H9 (cell line): ENCODE data around the gene ZBTB16. TPM values are rescaled to one million over a fixed set of nuclear protein-coding genes. Genes with fewer than 3 reads are reported as not detected.

Experiments used
- DNase-seq: peaks from one replicate; pipeline ENCODE4 v3.0.0-alpha.2; 2017
- H2AFZ ChIP-seq: one replicate; pipeline ENCODE4 v1.6.1; 2013; ENCODE audit warnings: mild to moderate bottlenecking, low read length, control low read depth, moderate library complexity
- H2AK5ac ChIP-seq: 2 replicates; pipeline ENCODE4 v1.6.1; 2013; ENCODE audit warnings: low read length, control low read depth, mixed read lengths; ENCODE audit not compliant: insufficient read length
- H2BK120ac ChIP-seq: one replicate; pipeline ENCODE4 v1.6.1; 2013; ENCODE audit warnings: low read depth, mild to moderate bottlenecking, low read length, control low read depth, inconsistent platforms; ENCODE audit not compliant: poor library complexity, severe bottlenecking
- H2BK12ac ChIP-seq: 2 replicates; pipeline ENCODE4 v1.6.1; 2013; ENCODE audit warnings: low read length, control low read depth, mixed read lengths, low read depth; ENCODE audit not compliant: insufficient read length
- H2BK15ac ChIP-seq: 2 replicates; pipeline ENCODE4 v1.6.1; 2013; ENCODE audit warnings: low read depth, low read length, control low read depth
- H2BK20ac ChIP-seq: one replicate; pipeline ENCODE4 v1.6.1; 2013; ENCODE audit warnings: low read depth, mild to moderate bottlenecking, low read length, control low read depth, inconsistent platforms; ENCODE audit not compliant: poor library complexity, severe bottlenecking
- H2BK5ac ChIP-seq: 2 replicates; pipeline ENCODE4 v1.6.1; 2013; ENCODE audit warnings: low read length, control low read depth, mixed read lengths; ENCODE audit not compliant: insufficient read length
- H3K14ac ChIP-seq: 2 replicates; pipeline ENCODE4 v1.6.1; 2013; ENCODE audit warnings: low read length, control low read depth; ENCODE audit not compliant: insufficient read depth
- H3K18ac ChIP-seq: 2 replicates; pipeline ENCODE4 v1.6.1; 2013; ENCODE audit warnings: low read depth, mild to moderate bottlenecking, mixed read lengths, low read length, control low read depth; ENCODE audit not compliant: insufficient read length
- H3K23ac ChIP-seq: 2 replicates; pipeline ENCODE4 v1.6.1; 2013; ENCODE audit warnings: low read length, control low read depth, mixed read lengths, low read depth; ENCODE audit not compliant: insufficient read length
- H3K23me2 ChIP-seq: 2 replicates; pipeline ENCODE4 v1.6.1; 2013; ENCODE audit warnings: low read depth, mild to moderate bottlenecking, mixed read lengths, low read length, control low read depth; ENCODE audit not compliant: insufficient read length, poor library complexity, severe bottlenecking
- H3K27ac ChIP-seq: 2 replicates; pipeline ENCODE4 v1.5.1; 2013; ENCODE audit warnings: low read length, control low read depth, mixed read lengths, low read depth; ENCODE audit not compliant: insufficient read length
- H3K27me3 ChIP-seq: 2 replicates; pipeline ENCODE4 v1.6.1; 2013; ENCODE audit warnings: low read length, control low read depth, inconsistent platforms; ENCODE audit not compliant: insufficient read depth
- H3K4ac ChIP-seq: 2 replicates; pipeline ENCODE4 v1.6.1; 2013; ENCODE audit warnings: low read depth, mild to moderate bottlenecking, control low read depth, inconsistent platforms, low read length, moderate library complexity
- H3K4me1 ChIP-seq: 2 replicates; pipeline ENCODE4 v1.6.1; 2013; ENCODE audit warnings: low read length, control low read depth, inconsistent platforms; ENCODE audit not compliant: insufficient read depth
- H3K4me2 ChIP-seq: 2 replicates; pipeline ENCODE4 v1.6.1; 2013; ENCODE audit warnings: low read length, control low read depth, mixed read lengths; ENCODE audit not compliant: insufficient read length, insufficient read depth
- H3K56ac ChIP-seq: 2 replicates; pipeline ENCODE4 v1.6.1; 2013; ENCODE audit warnings: low read depth, mild to moderate bottlenecking, mixed read lengths, low read length, control low read depth; ENCODE audit not compliant: insufficient read length
- H3K79me1 ChIP-seq: 2 replicates; pipeline ENCODE4 v1.6.1; 2013; ENCODE audit warnings: low read depth, mild to moderate bottlenecking, moderate library complexity, low read length, control low read depth, inconsistent platforms; ENCODE audit not compliant: insufficient read depth, poor library complexity, severe bottlenecking
- H3K79me2 ChIP-seq: 2 replicates; pipeline ENCODE4 v1.6.1; 2013; ENCODE audit warnings: low read length, control low read depth, inconsistent platforms; ENCODE audit not compliant: insufficient read depth
- H3K9ac ChIP-seq: 2 replicates; pipeline ENCODE4 v1.6.1; 2013; ENCODE audit warnings: low read length, control low read depth, mixed read lengths; ENCODE audit not compliant: insufficient read length; ENCODE audit errors: extremely low read depth
- H3K9me3 ChIP-seq: one replicate; pipeline ENCODE4 v1.6.1; 2013; ENCODE audit warnings: low read depth, low read length, inconsistent platforms; ENCODE audit not compliant: control insufficient read depth
- H3T11ph ChIP-seq: one replicate; pipeline ENCODE4 v1.6.1; 2013; ENCODE audit warnings: mild to moderate bottlenecking, low read length, control low read depth, inconsistent platforms
- H4K20me1 ChIP-seq: one replicate; pipeline ENCODE4 v1.6.1; 2013; ENCODE audit not compliant: control insufficient read depth, insufficient read length, insufficient read depth
- H4K5ac ChIP-seq: 2 replicates; pipeline ENCODE4 v1.6.1; 2013; ENCODE audit warnings: low read depth, mild to moderate bottlenecking, mixed read lengths, low read length, control low read depth; ENCODE audit not compliant: insufficient read length
- H4K8ac ChIP-seq: replicated peaks from 2 replicates; pipeline ENCODE4 v1.6.1; 2013; ENCODE audit warnings: low read length, control low read depth, mixed read lengths, low read depth; ENCODE audit not compliant: insufficient read length
- H4K91ac ChIP-seq: 2 replicates; pipeline ENCODE4 v1.6.1; 2013; ENCODE audit warnings: low read depth, mild to moderate bottlenecking, moderate library complexity, mixed read lengths, low read length, control low read depth; ENCODE audit not compliant: insufficient read length
- H3K27ac Mint-ChIP-seq, 3 experiments: 2 replicates in 2 of 3; 3 replicates in 1 of 3; pipeline ENCODE4 v1.8.0; 2020 to 2021; ENCODE audit warnings: mixed read lengths in 3 of 3, mild to moderate bottlenecking in 1 of 3, moderate library complexity in 1 of 3
- H3K27me3 Mint-ChIP-seq: 2 replicates; pipeline ENCODE4 v1.8.0; 2021; ENCODE audit warnings: low read depth, mild to moderate bottlenecking, moderate library complexity, mixed read lengths
- H3K36me3 Mint-ChIP-seq, 3 experiments: 2 replicates in 2 of 3; 3 replicates in 1 of 3; pipeline ENCODE4 v1.8.0; 2020 to 2021; ENCODE audit warnings: low read depth in 3 of 3, mixed read lengths in 3 of 3; ENCODE audit not compliant: insufficient read depth in 1 of 3
- H3K4me1 Mint-ChIP-seq, 2 experiments: 2 replicates each; pipeline ENCODE4 v1.8.0; 2020; ENCODE audit warnings: mixed read lengths in 2 of 2
- H3K4me3 Mint-ChIP-seq, 2 experiments: 2 replicates in 1 of 2; 3 replicates in 1 of 2; pipeline ENCODE4 v1.8.0; 2020 to 2021; ENCODE audit warnings: mild to moderate bottlenecking in 2 of 2, mixed read lengths in 2 of 2, moderate library complexity in 1 of 2
- H3K9me3 Mint-ChIP-seq, 2 experiments: 2 replicates in 1 of 2; 3 replicates in 1 of 2; pipeline ENCODE4 v1.8.0; 2020; ENCODE audit warnings: mild to moderate bottlenecking in 2 of 2, mixed read lengths in 2 of 2, moderate library complexity in 1 of 2
- WGBS: extraction: QIAGEN DNeasy Blood & Tissue Kit; methylation state at CpG from one replicate; pipeline ENCODE4 v1.1.7; 2013; ENCODE audit warnings: missing lambda C conversion rate, low lambda C conversion rate, mixed read lengths; ENCODE audit not compliant: insufficient read length; ENCODE audit errors: extremely low coverage; 5-methylcytosine and 5-hydroxymethylcytosine counted together
- total RNA-seq: library from RNA; stranded (reverse); gene quantifications from 2 replicates; pipeline ENCODE4 v1.2.1, GENCODE V29; 2021
- TF ChIP-seq, protein P1 (sequence below): fragments of 200-600 bp; sonication (generic); conservative IDR thresholded peaks from 3 replicates; pipeline ENCODE4 v1.8.0; 2021; ENCODE audit warnings: antibody characterized with exemption, mild to moderate bottlenecking

ZBTB16 gene
- total RNA-seq, 1 experiment from 2014 or later: not detected

DNA sequence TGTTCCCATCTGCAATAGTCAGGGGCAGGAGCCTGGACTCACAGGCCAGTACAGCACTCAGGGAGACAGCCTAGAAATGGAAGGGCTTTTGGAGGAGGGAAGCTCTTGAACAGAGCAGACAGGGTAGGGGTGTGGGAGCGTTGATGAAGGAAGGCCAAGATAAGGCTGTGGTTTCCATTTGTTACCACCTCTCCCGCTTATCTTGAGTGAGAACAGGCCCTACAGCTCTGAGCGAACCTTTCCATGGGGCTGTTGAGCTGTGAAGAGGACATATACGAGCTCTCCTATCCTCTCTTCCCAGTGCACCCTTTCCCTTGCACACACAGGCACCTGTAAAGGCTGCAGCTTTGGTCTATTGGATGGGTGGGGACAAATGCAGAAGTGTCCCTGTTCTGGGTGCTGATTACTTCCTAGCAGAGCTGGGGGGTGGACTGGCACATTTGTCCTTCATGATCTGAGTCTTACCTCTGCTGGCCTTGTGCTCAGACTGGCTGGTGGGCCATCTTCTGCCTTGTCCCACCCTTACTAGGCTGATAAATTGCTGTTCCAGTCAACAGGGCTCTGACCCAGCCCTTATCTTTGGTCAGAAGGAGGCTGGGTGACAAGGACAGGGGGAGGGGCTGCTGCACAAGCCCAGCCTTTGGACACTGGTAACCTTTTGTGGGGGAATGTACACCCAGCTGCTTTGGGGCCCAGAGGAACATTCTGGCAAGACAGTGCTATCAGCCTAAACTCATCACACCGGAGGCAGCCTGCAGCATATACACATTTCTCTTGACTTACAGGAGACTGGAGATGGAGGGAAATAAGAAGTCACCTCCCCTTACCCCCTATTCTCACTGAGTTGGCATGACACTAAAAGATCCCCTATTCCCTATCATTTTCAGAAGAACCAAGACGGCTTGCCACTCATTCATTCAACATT, 156.6 kb downstream of the ZBTB16 start:
- no peaks in the 10 kb centered on the region; a peak in 1 of 7 replicates for H3K36me3 Mint-ChIP-seq
- H3K27me3 ChIP-seq: no peaks in the 10 kb centered on the region

More for the DNA sequence above, 156.6 kb downstream of the ZBTB16 start:
- Mint-ChIP-seq H3K27me3 (peaks cover 10% of the 10 kb centered on the region), H3K4me1 (peaks cover 21 to 27% of the 10 kb centered on the region in 2 experiments), H3K4me3 (no peak overlapping the region), H3K9me3 (no peaks in the 10 kb centered on the region), H3K27ac (no peak overlapping the region)
- Histone ChIP-seq H2AFZ (no peak overlapping the region), H4K5ac (no peak overlapping the region), H2BK12ac (no peak overlapping the region), H2BK15ac (no peak overlapping the region), H3K79me1 (no peaks in the 10 kb centered on the region), H4K8ac (no peak overlapping the region), H2BK120ac (no peak overlapping the region), H3K4ac (no peak overlapping the region), H3K27ac (no peak overlapping the region), H3K18ac (no peak overlapping the region), H3K4me1 (no peaks in the 10 kb centered on the region; the same call in 1 of the 2 replicates), H3K79me2 (no peaks in the 10 kb centered on the region), H3K14ac (no peak overlapping the region), H4K91ac (no peak overlapping the region), H2BK20ac (no peak overlapping the region), H3K9ac (no peak overlapping the region), H3K23me2 (no peaks in the 10 kb centered on the region), H3K9me3 (no peaks in the 10 kb centered on the region), H4K20me1 (no peaks in the 10 kb centered on the region), H3K4me2 (no peak overlapping the region), H3K56ac (no peak overlapping the region), H2BK5ac (no peak overlapping the region), H2AK5ac (no peak overlapping the region), H3K23ac (no peak overlapping the region), H3T11ph (no peak overlapping the region)
- TF ChIP-seq, protein P1, sequence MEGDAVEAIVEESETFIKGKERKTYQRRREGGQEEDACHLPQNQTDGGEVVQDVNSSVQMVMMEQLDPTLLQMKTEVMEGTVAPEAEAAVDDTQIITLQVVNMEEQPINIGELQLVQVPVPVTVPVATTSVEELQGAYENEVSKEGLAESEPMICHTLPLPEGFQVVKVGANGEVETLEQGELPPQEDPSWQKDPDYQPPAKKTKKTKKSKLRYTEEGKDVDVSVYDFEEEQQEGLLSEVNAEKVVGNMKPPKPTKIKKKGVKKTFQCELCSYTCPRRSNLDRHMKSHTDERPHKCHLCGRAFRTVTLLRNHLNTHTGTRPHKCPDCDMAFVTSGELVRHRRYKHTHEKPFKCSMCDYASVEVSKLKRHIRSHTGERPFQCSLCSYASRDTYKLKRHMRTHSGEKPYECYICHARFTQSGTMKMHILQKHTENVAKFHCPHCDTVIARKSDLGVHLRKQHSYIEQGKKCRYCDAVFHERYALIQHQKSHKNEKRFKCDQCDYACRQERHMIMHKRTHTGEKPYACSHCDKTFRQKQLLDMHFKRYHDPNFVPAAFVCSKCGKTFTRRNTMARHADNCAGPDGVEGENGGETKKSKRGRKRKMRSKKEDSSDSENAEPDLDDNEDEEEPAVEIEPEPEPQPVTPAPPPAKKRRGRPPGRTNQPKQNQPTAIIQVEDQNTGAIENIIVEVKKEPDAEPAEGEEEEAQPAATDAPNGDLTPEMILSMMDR: no peak
- no peak for DNase-seq
- WGBS: no CpG with 5 or more reads among the region's 6 CpGs
